GM21423 (cell line): ENCODE data around the gene TMEM158.

Experiments
- ATAC-seq: cut with Tn5 transposase; IDR thresholded peaks from one replicate; pipeline ENCODE4 v1.9.1; 2021; ENCODE audit warnings: mild to moderate bottlenecking, moderate library complexity; ENCODE audit not compliant: unreplicated experiment

Gene TMEM158

DNA sequence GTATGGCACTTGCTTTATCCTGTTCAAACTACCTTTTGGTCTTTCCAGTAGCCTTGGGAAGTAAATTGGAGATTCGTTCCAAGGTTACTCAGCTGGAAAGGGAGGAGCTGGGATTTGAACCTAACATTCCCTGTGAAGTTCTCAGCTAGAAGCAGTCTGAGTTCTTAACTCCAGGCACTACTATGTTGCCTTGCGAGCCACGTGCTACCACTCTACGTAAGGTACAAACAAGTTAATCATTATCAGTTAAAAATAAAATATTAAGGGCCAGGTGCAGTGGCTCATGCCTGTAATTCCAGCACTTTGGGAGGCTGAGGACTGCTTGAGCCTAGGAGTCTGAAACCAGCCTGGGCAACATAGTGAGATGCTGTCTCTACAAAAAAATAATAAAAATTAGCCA is 49.2 kb downstream of the TMEM158 start:
- no peak for ATAC-seq
